GM19025 (cell line): ENCODE data around the gene PLXNB3.
A peak's percentile ranks its signal among the peaks of the same experiment; 100 is the strongest.
"Not testable (repeated sequence)": the region's sequence is repeated elsewhere in the genome, so short reads cannot be mapped to it uniquely, and the experiment has no call there.

Source experiments
- ATAC-seq: cut with Tn5 transposase; IDR thresholded peaks from one replicate; pipeline ENCODE4 v1.9.1; 2021; ENCODE audit warnings: mild to moderate bottlenecking, low read depth, moderate library complexity; ENCODE audit not compliant: unreplicated experiment

Gene PLXNB3

DNA sequence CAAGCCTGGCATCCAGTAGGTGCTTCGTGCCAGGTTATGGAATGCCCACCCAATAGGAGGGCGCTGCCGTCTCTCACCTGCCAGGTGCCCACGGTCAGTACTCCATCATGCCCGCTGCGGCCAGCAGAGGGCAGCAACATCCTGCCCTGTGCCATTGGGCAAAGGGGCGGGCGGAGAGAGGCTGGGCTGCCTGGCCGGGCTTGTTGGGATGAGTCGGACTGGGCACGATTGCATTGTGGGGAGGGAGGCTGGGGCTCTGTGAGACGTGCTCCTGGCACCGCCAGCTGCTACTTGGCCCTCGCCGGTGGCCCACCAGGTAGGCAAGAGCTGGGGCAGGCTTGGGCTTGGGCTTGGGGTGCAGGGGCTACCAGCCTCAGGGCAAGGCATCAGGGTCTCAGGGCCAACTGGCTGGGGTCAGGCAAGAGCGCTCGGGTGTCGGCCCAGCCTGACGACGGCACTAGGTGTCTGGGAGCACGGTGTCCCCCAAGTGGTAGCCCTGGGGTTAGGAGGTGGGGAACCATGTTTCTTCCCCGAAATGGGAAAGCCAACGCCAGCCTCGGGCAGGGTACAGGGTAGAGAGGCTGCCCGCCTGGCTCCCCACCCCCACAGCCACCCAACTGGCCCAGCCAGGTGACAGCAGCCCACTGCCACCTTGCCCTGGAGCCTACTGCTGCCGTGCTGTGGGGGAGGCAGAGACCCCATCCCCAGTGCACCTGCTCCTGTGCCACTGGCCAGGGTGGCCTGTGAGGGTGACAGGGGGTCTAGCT, at the start of gene PLXNB3:
Gene PLXNB3 (plus strand): TSS at position 261 of the 767 bp plus-strand sequence. CDS start 1,287 bp downstream, outside the sequence.
- no peak for ATAC-seq

DNA sequence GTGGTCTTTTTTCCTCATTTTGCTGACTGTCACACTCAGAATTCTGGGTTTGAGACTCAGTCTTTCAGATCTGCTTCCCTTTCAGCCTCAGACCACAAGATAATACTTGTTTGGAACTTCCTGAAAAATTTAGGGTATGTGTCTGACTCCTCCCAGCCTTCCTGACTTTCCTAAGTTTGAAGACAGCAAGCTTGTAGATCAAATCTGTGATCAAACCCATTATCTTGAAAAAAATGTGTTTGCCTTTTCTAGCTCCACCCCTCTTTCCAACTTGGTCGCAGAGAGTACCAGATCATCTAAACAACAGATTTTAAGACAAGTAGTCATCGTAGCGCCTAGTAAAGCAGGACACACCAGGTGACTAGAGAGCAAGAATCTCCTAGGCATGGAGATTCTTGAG, 49.8 kb upstream of the PLXNB3 start:
- no peak for ATAC-seq

DNA sequence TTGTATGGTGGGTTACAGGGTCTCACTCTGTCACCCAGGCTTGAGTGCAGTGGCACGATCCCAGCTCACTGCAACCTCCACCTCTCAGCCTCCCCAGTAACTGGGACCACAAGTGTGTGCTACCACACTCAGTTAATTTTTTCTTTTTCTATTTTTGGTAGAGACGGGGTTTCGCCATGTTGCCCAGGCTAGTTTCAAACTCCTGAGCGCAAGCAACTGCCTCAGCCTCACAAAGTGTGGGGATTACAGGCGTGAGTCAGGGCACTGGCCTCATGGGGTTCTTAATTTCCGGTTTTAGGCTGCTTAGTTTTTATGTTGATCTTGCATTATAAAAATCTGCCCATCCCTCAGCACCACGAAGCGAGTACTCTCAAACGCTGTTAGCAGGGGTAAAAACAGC, 46.6 kb upstream of the PLXNB3 start:
- no peak for ATAC-seq

DNA sequence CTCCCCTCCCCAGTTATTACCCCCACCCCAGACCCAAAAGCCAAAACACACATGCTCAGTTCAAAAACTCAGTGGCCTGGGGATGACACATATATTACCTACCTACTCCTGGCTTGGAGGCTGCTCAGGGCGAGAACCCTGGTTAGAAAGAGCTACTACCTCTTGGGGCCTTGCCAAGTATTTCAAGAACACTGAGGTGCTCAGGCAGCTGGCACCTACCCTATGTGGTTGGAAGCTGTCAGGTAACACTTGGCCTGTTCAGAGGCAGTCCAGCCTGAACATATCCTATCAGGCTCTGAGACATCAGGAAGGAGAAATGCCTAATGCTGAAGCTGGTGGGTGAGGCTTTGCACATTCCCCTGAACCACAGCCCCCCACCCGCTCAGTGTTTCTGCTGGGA, 44.8 kb upstream of the PLXNB3 start:
- ATAC-seq, result no peak

DNA sequence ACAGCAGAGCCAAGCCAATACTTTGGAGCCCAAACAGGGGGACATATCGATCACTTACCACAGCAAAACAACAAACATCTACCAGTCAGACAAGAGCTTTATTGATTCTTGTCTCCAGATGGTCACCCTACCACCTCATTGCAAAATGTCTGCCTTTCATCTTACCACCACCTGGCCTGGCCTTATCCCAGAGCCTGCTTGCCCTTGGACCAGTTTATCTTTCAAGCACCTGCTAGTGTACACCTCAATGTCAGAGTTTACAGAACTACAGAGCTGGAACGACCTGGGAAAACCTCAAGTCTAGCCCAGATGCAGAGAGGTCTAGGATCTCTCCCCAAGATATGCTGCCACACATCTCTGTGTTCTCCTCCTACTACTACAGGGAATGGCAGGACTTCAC, 44.3 kb upstream of the PLXNB3 start:
- no peak for ATAC-seq

DNA sequence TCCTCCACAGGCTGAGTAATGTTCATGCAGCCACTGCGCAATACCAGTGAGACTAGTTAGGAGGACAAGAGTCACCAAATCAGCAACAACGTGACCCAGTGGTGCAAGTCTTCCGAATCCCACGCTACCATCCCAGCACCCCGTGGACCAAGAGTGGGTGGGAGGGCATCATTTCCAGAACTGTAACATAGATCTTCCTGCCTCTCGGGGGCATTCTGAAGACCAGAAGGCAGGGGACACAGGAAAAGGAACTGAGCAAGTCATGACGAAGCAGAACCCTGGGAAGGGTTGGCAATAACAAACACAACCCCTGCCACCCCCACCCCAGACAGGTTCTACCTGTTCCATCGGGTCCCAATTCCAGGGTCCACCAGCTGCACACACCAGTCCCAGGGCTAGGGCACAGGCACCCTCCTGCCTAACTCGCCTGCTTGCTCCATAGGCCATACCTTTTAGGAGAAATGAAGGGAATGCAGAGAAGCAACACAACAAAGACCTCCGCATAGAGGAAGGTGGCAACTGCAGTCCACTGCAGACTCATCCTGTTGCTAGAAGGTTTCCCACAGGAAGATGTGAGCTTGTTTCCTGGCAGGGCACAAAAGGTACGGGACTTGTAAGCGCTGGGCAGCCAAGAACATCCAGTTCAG, 41.2 kb upstream of the PLXNB3 start:
- no peak for ATAC-seq

DNA sequence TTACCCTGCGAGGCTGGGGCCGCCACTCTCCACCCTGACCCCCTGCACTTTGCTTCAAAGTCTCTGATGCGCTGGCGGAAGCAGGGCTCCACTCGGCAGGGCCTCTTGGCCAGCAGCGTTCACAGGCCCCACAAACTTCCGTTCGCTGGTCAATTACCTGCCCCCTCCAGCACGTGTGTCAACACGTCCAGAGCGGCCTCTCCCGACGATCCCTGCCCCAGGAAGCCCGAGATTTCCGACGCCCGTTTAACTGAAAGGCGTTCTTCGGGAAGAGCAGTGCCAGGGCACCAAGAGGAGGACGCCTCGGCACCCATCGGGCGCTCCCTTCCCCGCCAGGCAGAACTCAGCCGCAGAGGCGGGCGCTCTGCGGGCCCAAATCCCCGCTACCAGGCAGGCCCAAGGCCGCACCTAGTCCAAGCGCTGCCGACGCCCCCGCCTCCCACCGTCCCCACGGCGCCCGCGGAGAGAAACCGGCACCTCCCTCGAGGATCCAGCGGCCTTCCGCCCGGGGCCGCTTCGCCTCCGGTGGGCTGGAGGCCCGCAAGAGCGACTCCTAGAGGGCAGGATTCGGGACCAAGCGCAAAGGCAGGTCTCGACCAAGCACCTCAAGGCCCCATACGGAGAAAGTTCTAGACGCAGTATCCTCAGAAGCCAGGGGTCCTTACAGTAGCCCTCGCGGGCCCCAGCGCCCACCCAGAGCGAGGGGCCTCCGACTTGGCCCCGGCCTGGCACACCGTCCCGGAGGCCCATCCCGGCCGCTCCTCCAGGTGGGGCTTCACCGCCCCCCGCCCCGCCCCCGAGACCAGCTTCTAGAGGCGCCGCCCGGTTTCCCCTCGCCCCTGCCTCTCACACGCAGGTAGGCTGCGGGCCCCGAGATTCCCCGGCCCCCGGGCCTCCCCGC, 40.4 kb upstream of the PLXNB3 start:
- ATAC-seq, result peak; percentile 32

DNA sequence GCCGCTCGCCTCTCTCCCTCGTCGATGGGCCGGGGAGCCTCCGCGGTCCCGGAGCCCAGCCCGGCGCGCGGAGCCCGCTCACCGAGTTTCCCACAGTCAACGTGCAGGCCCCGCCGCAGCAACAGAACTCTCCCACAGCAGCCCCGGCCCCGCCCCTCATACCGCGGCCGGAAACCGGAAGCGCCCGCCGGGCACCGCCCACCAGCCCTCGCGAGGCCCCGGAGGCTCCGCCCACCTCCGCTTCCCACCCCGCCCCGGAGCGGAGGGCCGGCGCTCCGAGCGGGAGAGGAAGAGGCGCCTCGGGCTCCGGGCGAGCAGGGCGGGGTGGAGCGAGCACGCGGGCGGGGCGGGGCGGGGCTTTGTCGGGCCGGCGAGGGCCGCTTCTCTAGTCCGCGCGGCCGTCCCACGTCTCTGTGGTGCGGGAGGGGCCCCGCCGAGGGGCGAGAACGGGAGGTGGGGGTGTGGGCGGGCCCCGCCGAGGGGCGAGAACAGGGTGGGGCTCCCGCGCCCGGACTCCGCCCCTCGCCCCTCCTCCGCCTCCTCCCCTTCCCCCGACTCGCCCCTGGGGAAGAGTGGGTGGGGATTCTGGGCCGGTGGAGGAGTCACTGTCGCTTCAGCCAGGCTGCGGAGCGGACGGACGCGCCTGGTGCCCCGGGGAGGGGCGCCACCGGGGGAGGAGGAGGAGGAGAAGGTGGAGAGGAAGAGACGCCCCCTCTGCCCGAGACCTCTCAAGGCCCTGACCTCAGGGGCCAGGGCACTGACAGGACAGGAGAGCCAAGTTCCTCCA, 39.6 kb upstream of the PLXNB3 start, which contains the start of the genes ABCD1 and BCAP31:
Gene ABCD1 (plus strand): TSS at position 605 of the 787 bp plus-strand sequence. CDS start 411 bp downstream, outside the sequence.
Gene BCAP31 (minus strand): TSS at position 136 of the 787 bp plus-strand sequence. CDS start 1,143 bp downstream, outside the sequence.
- ATAC-seq, result peak; percentile 58

DNA sequence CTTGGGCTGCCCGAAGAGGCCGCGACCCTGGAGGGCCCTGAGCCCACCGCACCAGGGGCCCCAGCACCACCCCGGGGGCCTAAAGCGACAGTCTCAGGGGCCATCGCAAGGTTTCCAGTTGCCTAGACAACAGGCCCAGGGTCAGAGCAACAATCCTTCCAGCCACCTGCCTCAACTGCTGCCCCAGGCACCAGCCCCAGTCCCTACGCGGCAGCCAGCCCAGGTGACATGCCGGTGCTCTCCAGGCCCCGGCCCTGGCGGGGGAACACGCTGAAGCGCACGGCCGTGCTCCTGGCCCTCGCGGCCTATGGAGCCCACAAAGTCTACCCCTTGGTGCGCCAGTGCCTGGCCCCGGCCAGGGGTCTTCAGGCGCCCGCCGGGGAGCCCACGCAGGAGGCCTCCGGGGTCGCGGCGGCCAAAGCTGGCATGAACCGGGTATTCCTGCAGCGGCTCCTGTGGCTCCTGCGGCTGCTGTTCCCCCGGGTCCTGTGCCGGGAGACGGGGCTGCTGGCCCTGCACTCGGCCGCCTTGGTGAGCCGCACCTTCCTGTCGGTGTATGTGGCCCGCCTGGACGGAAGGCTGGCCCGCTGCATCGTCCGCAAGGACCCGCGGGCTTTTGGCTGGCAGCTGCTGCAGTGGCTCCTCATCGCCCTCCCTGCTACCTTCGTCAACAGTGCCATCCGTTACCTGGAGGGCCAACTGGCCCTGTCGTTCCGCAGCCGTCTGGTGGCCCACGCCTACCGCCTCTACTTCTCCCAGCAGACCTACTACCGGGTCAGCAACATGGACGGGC, 38.8 kb upstream of the PLXNB3 start:
- no peak for ATAC-seq

DNA sequence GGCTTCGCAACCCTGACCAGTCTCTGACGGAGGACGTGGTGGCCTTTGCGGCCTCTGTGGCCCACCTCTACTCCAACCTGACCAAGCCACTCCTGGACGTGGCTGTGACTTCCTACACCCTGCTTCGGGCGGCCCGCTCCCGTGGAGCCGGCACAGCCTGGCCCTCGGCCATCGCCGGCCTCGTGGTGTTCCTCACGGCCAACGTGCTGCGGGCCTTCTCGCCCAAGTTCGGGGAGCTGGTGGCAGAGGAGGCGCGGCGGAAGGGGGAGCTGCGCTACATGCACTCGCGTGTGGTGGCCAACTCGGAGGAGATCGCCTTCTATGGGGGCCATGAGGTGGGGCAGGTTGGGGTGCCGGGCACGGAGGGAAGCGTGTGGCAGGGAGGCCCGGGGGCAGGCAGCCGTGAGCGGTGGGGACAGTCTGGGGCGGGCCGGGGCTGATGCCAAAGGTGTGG, 38.2 kb upstream of the PLXNB3 start:
- ATAC-seq, result no peak

DNA sequence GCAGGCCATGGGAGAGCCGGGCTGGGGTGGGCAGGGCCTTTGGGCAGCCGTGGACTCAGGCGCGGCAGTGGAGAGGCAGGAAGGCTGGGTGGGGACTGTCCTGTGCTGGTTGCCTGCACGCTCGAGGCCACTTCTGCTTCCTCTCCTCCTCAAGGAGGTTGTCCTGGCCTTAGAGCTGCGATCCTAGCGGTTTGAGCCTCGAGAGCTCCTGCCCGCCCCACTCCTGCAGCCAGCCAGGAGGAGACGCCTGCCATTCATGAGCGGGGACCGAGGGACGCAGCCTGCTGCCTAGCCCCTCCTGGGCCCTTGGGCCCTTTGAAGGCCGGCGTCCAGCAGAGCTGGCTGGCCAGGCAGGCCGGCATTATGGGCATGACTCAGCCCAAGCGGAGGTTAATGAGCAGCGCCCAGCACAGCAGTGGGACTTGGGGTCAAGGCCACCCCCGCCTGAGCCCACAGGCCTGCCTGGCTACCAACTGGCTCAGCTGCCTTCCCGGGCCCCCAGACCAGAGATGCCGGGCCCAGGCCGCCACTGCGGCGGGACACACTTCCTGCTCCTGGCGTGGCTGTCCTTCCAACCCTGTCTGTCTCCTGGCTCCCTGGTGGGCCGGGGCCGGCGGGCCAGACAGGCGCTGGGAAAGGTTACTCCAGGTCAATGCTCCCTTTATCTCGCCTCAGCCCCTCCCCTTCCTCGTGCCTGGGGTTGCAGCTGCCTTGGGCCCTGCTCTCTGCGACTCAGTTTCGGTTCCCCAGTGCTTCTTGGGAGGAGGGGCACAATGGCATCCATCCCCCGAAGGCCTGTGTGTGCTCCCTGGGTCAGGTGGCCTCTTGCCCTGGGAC, 37.5 kb upstream of the PLXNB3 start:
- no peak for ATAC-seq

DNA sequence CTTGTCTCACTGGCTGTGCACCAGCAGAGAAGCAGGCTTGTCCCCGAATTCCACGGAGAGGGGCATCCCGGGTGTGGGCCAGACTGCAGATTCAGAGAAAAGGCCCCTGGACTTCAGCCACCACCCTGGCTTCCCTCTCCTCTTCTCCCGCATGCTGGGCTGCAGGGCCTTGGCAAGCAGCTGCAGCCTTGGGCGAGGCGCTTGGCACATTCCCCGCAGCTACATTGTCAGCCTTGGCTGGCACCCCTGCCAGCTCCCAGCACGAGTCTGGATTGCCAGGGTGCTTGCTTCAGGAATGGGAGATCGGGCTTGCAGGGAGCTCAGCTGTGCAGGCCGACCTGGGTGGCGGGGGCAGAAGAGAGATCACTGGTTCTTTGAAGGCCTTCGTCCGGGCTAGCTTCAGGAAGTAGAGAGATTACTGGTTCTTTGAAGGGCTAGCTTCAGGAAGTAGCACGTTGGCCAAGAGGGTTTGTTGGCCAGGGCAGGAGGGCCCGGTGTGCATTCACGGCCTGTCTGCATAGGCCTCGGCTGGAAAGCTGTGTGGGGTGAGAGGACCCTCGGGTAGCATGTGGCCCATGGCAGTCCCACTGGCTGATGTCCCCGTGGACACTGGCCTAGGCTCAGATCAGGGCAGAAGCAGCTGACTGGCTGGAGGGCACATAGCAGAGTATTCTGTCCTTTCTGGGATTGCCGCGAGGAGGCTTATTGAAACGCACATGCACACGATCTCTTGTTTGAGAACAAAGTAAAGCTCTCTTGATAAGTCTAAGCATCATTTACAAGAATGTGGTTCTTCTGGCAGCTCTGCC, 36.7 kb upstream of the PLXNB3 start:
- ATAC-seq, result no peak

DNA sequence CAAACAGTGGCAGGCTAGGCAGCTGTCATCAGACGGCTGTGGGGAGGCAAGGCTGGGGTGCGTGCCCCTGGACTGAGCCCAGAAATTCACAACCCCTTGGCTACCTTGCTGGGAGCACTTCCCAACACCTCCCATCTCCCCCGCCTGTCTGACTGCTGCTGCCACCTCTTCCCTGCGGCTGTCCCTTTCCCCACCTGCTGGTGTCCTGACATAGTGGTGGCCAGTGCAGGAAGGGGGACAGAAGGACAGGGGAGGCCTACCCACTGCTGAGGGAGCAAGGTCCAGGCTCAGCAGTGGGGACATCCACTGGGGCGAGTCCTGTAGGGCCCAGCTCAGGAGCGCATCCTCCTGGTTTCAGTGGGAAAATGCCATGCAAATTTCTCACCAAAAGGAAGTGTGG, 36.0 kb upstream of the PLXNB3 start:
- ATAC-seq, result no peak

DNA sequence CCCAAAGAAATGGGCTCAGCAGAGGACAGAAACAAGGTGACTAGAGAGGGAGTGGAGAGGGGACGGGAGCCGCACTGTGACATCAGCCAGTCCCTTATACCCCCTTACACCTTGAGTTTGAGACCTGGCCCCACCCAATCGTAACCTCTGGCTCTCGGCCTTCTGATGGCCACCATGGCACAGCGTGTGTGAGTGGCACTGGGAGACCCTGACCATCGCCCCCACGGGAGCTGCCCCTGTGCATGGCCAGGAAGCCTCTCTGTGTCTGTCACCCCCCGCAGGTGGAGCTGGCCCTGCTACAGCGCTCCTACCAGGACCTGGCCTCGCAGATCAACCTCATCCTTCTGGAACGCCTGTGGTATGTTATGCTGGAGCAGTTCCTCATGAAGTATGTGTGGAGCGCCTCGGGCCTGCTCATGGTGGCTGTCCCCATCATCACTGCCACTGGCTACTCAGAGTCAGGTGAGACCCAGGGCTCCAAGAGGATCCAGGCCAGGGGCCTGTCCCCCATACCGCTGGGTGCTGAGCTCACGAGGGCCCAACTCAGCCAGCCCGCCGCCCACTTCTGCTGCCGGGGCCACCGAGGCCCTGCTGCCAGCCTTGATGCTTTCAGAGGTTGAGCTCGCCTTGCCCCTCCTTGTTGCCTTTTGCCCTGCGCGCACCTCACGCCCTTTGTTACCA, 35.0 kb upstream of the PLXNB3 start:
- no peak for ATAC-seq

DNA sequence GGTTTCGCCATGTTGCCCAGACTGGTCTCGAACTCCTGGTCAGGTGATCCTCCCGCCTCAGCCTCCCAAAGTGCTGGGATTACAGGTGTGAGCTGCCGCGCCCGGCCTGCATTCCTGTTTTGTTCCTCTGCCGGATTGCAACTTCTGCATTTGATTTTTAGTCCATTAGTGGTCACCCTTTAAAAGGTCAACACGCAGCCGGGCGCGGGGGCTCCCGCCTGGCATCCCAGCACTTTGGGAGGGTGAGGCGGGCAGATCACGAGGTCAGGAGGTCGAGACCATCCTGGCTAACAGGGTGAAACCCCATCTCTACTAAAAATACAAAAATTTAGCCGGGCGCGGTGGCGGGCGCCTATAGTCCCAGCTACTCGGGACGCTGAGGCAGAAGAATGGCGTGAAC, 33.9 kb upstream of the PLXNB3 start:
- not testable (repeated sequence) for ATAC-seq

DNA sequence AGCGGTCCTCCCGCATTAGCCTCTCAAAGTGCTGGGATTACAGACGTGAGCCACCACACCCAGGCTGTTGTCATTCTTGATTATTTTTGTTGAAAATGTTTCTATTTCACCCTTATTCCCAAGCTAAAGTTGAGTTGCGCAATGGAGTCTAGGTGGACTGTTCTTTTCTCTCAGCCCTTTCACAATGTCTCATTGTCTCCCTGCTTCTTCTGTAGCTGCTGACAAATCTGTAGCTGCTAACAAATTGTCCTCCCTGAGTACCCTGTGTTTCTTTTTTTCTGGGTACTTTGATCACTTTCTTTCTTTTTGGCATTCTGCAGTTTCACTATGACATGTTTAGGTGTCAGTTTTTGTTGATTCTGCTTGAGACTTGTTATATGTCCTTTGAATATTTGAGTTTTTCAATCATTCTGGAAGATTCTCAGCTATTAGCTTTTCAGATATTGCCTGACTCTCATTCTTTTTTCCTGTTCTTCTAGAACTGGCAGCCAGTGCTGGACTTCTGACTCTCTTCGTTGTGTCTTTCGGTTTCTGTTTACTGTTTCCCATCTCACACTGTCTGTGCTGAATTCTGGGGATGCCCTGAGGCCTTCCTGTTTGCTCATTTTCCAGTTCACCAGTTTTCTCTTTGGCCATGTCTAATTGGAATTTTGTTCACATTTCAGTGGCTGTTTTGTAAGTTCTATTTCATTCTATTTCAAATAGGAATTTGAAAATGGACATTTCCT, 32.8 kb upstream of the PLXNB3 start:
- no peak for ATAC-seq
